H9 (cell line): ENCODE results near the gene DGCR8. TPM values are rescaled to one million over a fixed set of nuclear protein-coding genes. Genes with fewer than 3 reads are reported as not detected.

Experiments used
- DNase-seq: peaks from one replicate; pipeline ENCODE4 v3.0.0-alpha.2; 2017
- H2AFZ ChIP-seq: one replicate; pipeline ENCODE4 v1.6.1; 2013; ENCODE audit warnings: mild to moderate bottlenecking, low read length, control low read depth, moderate library complexity
- H2AK5ac ChIP-seq: 2 replicates; pipeline ENCODE4 v1.6.1; 2013; ENCODE audit warnings: low read length, control low read depth, mixed read lengths; ENCODE audit not compliant: insufficient read length
- H2BK120ac ChIP-seq: one replicate; pipeline ENCODE4 v1.6.1; 2013; ENCODE audit warnings: low read depth, mild to moderate bottlenecking, low read length, control low read depth, inconsistent platforms; ENCODE audit not compliant: poor library complexity, severe bottlenecking
- H2BK12ac ChIP-seq: 2 replicates; pipeline ENCODE4 v1.6.1; 2013; ENCODE audit warnings: low read length, control low read depth, mixed read lengths, low read depth; ENCODE audit not compliant: insufficient read length
- H2BK15ac ChIP-seq: 2 replicates; pipeline ENCODE4 v1.6.1; 2013; ENCODE audit warnings: low read depth, low read length, control low read depth
- H2BK20ac ChIP-seq: one replicate; pipeline ENCODE4 v1.6.1; 2013; ENCODE audit warnings: low read depth, mild to moderate bottlenecking, low read length, control low read depth, inconsistent platforms; ENCODE audit not compliant: poor library complexity, severe bottlenecking
- H2BK5ac ChIP-seq: 2 replicates; pipeline ENCODE4 v1.6.1; 2013; ENCODE audit warnings: low read length, control low read depth, mixed read lengths; ENCODE audit not compliant: insufficient read length
- H3K14ac ChIP-seq: 2 replicates; pipeline ENCODE4 v1.6.1; 2013; ENCODE audit warnings: low read length, control low read depth; ENCODE audit not compliant: insufficient read depth
- H3K18ac ChIP-seq: 2 replicates; pipeline ENCODE4 v1.6.1; 2013; ENCODE audit warnings: low read depth, mild to moderate bottlenecking, mixed read lengths, low read length, control low read depth; ENCODE audit not compliant: insufficient read length
- H3K23ac ChIP-seq: 2 replicates; pipeline ENCODE4 v1.6.1; 2013; ENCODE audit warnings: low read length, control low read depth, mixed read lengths, low read depth; ENCODE audit not compliant: insufficient read length
- H3K23me2 ChIP-seq: 2 replicates; pipeline ENCODE4 v1.6.1; 2013; ENCODE audit warnings: low read depth, mild to moderate bottlenecking, mixed read lengths, low read length, control low read depth; ENCODE audit not compliant: insufficient read length, poor library complexity, severe bottlenecking
- H3K27ac ChIP-seq: 2 replicates; pipeline ENCODE4 v1.5.1; 2013; ENCODE audit warnings: low read length, control low read depth, mixed read lengths, low read depth; ENCODE audit not compliant: insufficient read length
- H3K27me3 ChIP-seq: 2 replicates; pipeline ENCODE4 v1.6.1; 2013; ENCODE audit warnings: low read length, control low read depth, inconsistent platforms; ENCODE audit not compliant: insufficient read depth
- H3K4ac ChIP-seq: 2 replicates; pipeline ENCODE4 v1.6.1; 2013; ENCODE audit warnings: low read depth, mild to moderate bottlenecking, control low read depth, inconsistent platforms, low read length, moderate library complexity
- H3K4me1 ChIP-seq: 2 replicates; pipeline ENCODE4 v1.6.1; 2013; ENCODE audit warnings: low read length, control low read depth, inconsistent platforms; ENCODE audit not compliant: insufficient read depth
- H3K4me2 ChIP-seq: 2 replicates; pipeline ENCODE4 v1.6.1; 2013; ENCODE audit warnings: low read length, control low read depth, mixed read lengths; ENCODE audit not compliant: insufficient read length, insufficient read depth
- H3K56ac ChIP-seq: 2 replicates; pipeline ENCODE4 v1.6.1; 2013; ENCODE audit warnings: low read depth, mild to moderate bottlenecking, mixed read lengths, low read length, control low read depth; ENCODE audit not compliant: insufficient read length
- H3K79me1 ChIP-seq: 2 replicates; pipeline ENCODE4 v1.6.1; 2013; ENCODE audit warnings: low read depth, mild to moderate bottlenecking, moderate library complexity, low read length, control low read depth, inconsistent platforms; ENCODE audit not compliant: insufficient read depth, poor library complexity, severe bottlenecking
- H3K79me2 ChIP-seq: 2 replicates; pipeline ENCODE4 v1.6.1; 2013; ENCODE audit warnings: low read length, control low read depth, inconsistent platforms; ENCODE audit not compliant: insufficient read depth
- H3K9ac ChIP-seq: 2 replicates; pipeline ENCODE4 v1.6.1; 2013; ENCODE audit warnings: low read length, control low read depth, mixed read lengths; ENCODE audit not compliant: insufficient read length; ENCODE audit errors: extremely low read depth
- H3K9me3 ChIP-seq: one replicate; pipeline ENCODE4 v1.6.1; 2013; ENCODE audit warnings: low read depth, low read length, inconsistent platforms; ENCODE audit not compliant: control insufficient read depth
- H3T11ph ChIP-seq: one replicate; pipeline ENCODE4 v1.6.1; 2013; ENCODE audit warnings: mild to moderate bottlenecking, low read length, control low read depth, inconsistent platforms
- H4K20me1 ChIP-seq: one replicate; pipeline ENCODE4 v1.6.1; 2013; ENCODE audit not compliant: control insufficient read depth, insufficient read length, insufficient read depth
- H4K5ac ChIP-seq: 2 replicates; pipeline ENCODE4 v1.6.1; 2013; ENCODE audit warnings: low read depth, mild to moderate bottlenecking, mixed read lengths, low read length, control low read depth; ENCODE audit not compliant: insufficient read length
- H4K8ac ChIP-seq: replicated peaks from 2 replicates; pipeline ENCODE4 v1.6.1; 2013; ENCODE audit warnings: low read length, control low read depth, mixed read lengths, low read depth; ENCODE audit not compliant: insufficient read length
- H4K91ac ChIP-seq: 2 replicates; pipeline ENCODE4 v1.6.1; 2013; ENCODE audit warnings: low read depth, mild to moderate bottlenecking, moderate library complexity, mixed read lengths, low read length, control low read depth; ENCODE audit not compliant: insufficient read length
- H3K27ac Mint-ChIP-seq, 3 experiments: 2 replicates in 2 of 3; 3 replicates in 1 of 3; pipeline ENCODE4 v1.8.0; 2020 to 2021; ENCODE audit warnings: mixed read lengths in 3 of 3, mild to moderate bottlenecking in 1 of 3, moderate library complexity in 1 of 3
- H3K27me3 Mint-ChIP-seq: 2 replicates; pipeline ENCODE4 v1.8.0; 2021; ENCODE audit warnings: low read depth, mild to moderate bottlenecking, moderate library complexity, mixed read lengths
- H3K36me3 Mint-ChIP-seq, 3 experiments: 2 replicates in 2 of 3; 3 replicates in 1 of 3; pipeline ENCODE4 v1.8.0; 2020 to 2021; ENCODE audit warnings: low read depth in 3 of 3, mixed read lengths in 3 of 3; ENCODE audit not compliant: insufficient read depth in 1 of 3
- H3K4me1 Mint-ChIP-seq, 2 experiments: 2 replicates each; pipeline ENCODE4 v1.8.0; 2020; ENCODE audit warnings: mixed read lengths in 2 of 2
- H3K4me3 Mint-ChIP-seq, 2 experiments: 2 replicates in 1 of 2; 3 replicates in 1 of 2; pipeline ENCODE4 v1.8.0; 2020 to 2021; ENCODE audit warnings: mild to moderate bottlenecking in 2 of 2, mixed read lengths in 2 of 2, moderate library complexity in 1 of 2
- H3K9me3 Mint-ChIP-seq, 2 experiments: 2 replicates in 1 of 2; 3 replicates in 1 of 2; pipeline ENCODE4 v1.8.0; 2020; ENCODE audit warnings: mild to moderate bottlenecking in 2 of 2, mixed read lengths in 2 of 2, moderate library complexity in 1 of 2
- CTCF ChIP-seq: fragments of 200-600 bp; sonication (generic); conservative IDR thresholded peaks from 3 replicates; pipeline ENCODE4 v1.8.0; 2021; ENCODE audit warnings: antibody characterized with exemption, mild to moderate bottlenecking
- WGBS: extraction: QIAGEN DNeasy Blood & Tissue Kit; methylation state at CpG from one replicate; pipeline ENCODE4 v1.1.7; 2013; ENCODE audit warnings: missing lambda C conversion rate, low lambda C conversion rate, mixed read lengths; ENCODE audit not compliant: insufficient read length; ENCODE audit errors: extremely low coverage; 5-methylcytosine and 5-hydroxymethylcytosine counted together
- total RNA-seq: library from RNA; stranded (reverse); gene quantifications from 2 replicates; pipeline ENCODE4 v1.2.1, GENCODE V29; 2021

The DGCR8 gene
- total RNA-seq, 1 experiment from 2014 or later: 74.5 TPM

DNA sequence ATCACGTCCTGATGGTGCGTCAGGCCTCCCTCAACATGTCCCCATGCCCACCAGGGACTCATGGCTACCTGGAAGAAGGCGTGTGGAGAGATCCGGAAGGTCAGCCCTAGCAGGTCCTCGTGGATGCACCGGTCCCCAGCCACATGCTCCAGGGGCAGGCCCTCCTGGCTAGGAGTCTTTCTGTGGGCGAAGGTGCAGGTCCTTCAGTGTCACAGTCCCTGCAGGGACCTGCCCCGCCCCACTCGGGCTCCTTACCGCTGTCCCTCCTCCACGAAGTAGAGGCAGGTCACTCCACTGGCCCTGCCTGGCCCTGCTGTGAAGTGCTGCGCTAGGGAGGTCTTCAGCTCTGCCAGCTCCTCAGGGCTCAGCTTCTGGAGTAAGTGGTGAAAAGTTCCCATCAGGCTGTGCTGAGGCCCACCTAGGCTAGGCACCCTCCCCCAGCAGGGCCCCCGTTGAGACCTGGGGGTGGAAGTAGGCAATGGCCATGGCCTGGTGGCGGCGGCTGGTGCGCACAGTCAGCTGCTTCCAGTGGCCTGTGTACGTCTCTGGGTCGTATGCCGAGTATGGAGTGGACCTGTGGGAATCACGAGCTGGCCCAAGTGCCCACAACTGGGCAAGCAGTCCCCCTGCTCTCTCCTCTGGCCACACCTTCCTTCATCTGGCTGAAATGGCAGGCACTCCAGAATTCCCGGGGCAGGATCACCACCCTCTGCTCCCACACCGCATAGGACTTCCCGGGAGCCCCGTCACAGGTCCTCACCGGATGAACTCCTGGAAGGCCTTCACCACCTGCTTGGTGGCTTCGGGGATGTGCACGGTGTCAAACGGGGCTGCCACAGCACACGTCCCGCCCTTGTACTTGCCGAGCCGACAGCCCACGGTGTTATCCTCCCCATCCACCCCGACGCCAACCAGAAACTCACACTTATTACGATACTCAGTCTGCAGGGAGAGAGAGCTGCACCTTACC, 34.8 kb downstream of the DGCR8 start:
- Histone ChIP-seq H2BK20ac (no peak overlapping the region), H3K18ac (no peak overlapping the region), H3K4ac (no peak overlapping the region), H3K27ac (no peak overlapping the region), H3K79me2 (peaks cover 20% of the 10 kb centered on the region), H3K4me1 (no peaks in the 10 kb centered on the region), H4K8ac (no peak overlapping the region), H2BK5ac (no peak overlapping the region), H3K9me3 (no peaks in the 10 kb centered on the region), H3K27me3 (no peaks in the 10 kb centered on the region), H3K79me1 (peaks cover 3% of the 10 kb centered on the region), H2BK12ac (no peak overlapping the region), H3K23ac (no peak overlapping the region), H2BK120ac (no peak overlapping the region), H3K4me2 (no peak overlapping the region), H2AK5ac (no peak overlapping the region), H3K56ac (no peak overlapping the region), H2AFZ (no peak overlapping the region), H4K5ac (no peak overlapping the region), H2BK15ac (no peak overlapping the region), H4K91ac (no peak overlapping the region), H3K9ac (no peak overlapping the region), H3K23me2 (peaks cover 8% of the 10 kb centered on the region), H3T11ph (no peak overlapping the region), H4K20me1 (no peaks in the 10 kb centered on the region), H3K14ac (no peak overlapping the region)
- no peaks in the 10 kb centered on the region for H3K9me3 Mint-ChIP-seq
- H3K4me1 Mint-ChIP-seq: peaks cover 10 to 12% of the 10 kb centered on the region in 2 experiments
- DNase-seq: no peak
- no peak for TF ChIP-seq CTCF
- H3K36me3 Mint-ChIP-seq: peaks cover 26 to 60% (median 49%) of the 10 kb centered on the region in 3 experiments
- WGBS: no CpG with 5 or more reads among the region's 36 CpGs
- peak overlapping the region in 2 of 3 experiments; percentile 5 to 71; a peak in 3 of 7 replicates for H3K27ac Mint-ChIP-seq
- no peaks in the 10 kb centered on the region; the same call in 1 of the 2 replicates for H3K27me3 Mint-ChIP-seq
- peak overlapping the region; percentile 36 to 61; a peak in 4 of 5 replicates for H3K4me3 Mint-ChIP-seq
